HL-60 (cell line): ENCODE data around the gene ARMH1.
A peak's percentile ranks its signal among the peaks of the same experiment; 100 is the strongest.

Experiments used
- DNase-seq, 2 experiments: peaks; one replicate each; pipeline ENCODE4 v3.0.0-alpha.2; 2010 to 2020; ENCODE audit warnings: low read depth in 1 of 2, low spot score in 1 of 2
- H3K27ac ChIP-seq: fragments of 250-450 bp; sonication (Bioruptor Pico); replicated peaks from 2 replicates; pipeline ENCODE4 v1.5.1; 2020; ENCODE audit warnings: mild to moderate bottlenecking, moderate library complexity
- H3K27me3 ChIP-seq: fragments of 250-450 bp; sonication (Bioruptor Pico); 2 replicates; pipeline ENCODE4 v1.5.1; 2021; ENCODE audit warnings: mild to moderate bottlenecking, moderate library complexity; ENCODE audit not compliant: insufficient read depth, poor library complexity, severe bottlenecking
- H3K4me3 ChIP-seq: replicated peaks from 2 replicates; pipeline ENCODE4 v1.5.1; 2011; ENCODE audit warnings: mild to moderate bottlenecking, control low read depth, low read length; ENCODE audit not compliant: insufficient read depth
- GABPA ChIP-seq: IDR thresholded peaks from 2 replicates; pipeline ENCODE4 v1.6.1; 2012; ENCODE audit warnings: low read depth
- POLR2AphosphoS5 ChIP-seq: IDR thresholded peaks from 2 replicates; pipeline ENCODE4 v1.6.1; 2012; ENCODE audit warnings: low read depth
- REST ChIP-seq: IDR thresholded peaks from 2 replicates; pipeline ENCODE4 v1.6.1; 2012; ENCODE audit warnings: low read depth; ENCODE audit not compliant: insufficient replicate concordance
- SPI1 ChIP-seq: IDR thresholded peaks from 2 replicates; pipeline ENCODE4 v1.6.1; 2012; ENCODE audit warnings: low read depth, mild to moderate bottlenecking, borderline replicate concordance
- TF ChIP-seq, protein P1 (sequence below): IDR thresholded peaks from one replicate; pipeline ENCODE4 v1.5.1; 2011; ENCODE audit warnings: low read length, control low read depth, inconsistent platforms; ENCODE audit not compliant: insufficient read depth

Gene ARMH1

GRCh38 chr1:44651069-44651468 is 23.4 kb upstream of the ARMH1 start:
- Histone ChIP-seq H3K27me3 (no peaks in the 10 kb centered on the region), H3K27ac (no peak overlapping the region), H3K4me3 (no peak overlapping the region)
- no peak for DNase-seq
- no peak for TF ChIP-seq SPI1
- TF ChIP-seq, protein P1, sequence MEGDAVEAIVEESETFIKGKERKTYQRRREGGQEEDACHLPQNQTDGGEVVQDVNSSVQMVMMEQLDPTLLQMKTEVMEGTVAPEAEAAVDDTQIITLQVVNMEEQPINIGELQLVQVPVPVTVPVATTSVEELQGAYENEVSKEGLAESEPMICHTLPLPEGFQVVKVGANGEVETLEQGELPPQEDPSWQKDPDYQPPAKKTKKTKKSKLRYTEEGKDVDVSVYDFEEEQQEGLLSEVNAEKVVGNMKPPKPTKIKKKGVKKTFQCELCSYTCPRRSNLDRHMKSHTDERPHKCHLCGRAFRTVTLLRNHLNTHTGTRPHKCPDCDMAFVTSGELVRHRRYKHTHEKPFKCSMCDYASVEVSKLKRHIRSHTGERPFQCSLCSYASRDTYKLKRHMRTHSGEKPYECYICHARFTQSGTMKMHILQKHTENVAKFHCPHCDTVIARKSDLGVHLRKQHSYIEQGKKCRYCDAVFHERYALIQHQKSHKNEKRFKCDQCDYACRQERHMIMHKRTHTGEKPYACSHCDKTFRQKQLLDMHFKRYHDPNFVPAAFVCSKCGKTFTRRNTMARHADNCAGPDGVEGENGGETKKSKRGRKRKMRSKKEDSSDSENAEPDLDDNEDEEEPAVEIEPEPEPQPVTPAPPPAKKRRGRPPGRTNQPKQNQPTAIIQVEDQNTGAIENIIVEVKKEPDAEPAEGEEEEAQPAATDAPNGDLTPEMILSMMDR, result no peak
- TF ChIP-seq GABPA, result no peak
- TF ChIP-seq REST, result no peak
- no peak for TF ChIP-seq POLR2AphosphoS5

GRCh38 chr1:44652445-44653106 is 21.9 kb upstream of the ARMH1 start:
- H3K27ac ChIP-seq, result no peak overlapping the region
- no peak overlapping the region for H3K4me3 ChIP-seq
- TF ChIP-seq SPI1, result no peak
- TF ChIP-seq, protein P1, result peak; percentile 99

GRCh38 chr1:44653107-44653964 is 21.2 kb upstream of the ARMH1 start:
- no peak overlapping the region for H3K4me3 ChIP-seq
- no peak for TF ChIP-seq SPI1
- TF ChIP-seq GABPA, result no peak
- TF ChIP-seq REST, result no peak
- TF ChIP-seq POLR2AphosphoS5, result no peak
- H3K27ac ChIP-seq, result no peak overlapping the region
- DNase-seq, result no peak
- no peaks in the 10 kb centered on the region for H3K27me3 ChIP-seq

More at GRCh38 chr1:44652445-44653106, 21.9 kb upstream of the ARMH1 start:
- DNase-seq, result peak; percentile 34 to 70
- no peaks in the 10 kb centered on the region for H3K27me3 ChIP-seq

DNA sequence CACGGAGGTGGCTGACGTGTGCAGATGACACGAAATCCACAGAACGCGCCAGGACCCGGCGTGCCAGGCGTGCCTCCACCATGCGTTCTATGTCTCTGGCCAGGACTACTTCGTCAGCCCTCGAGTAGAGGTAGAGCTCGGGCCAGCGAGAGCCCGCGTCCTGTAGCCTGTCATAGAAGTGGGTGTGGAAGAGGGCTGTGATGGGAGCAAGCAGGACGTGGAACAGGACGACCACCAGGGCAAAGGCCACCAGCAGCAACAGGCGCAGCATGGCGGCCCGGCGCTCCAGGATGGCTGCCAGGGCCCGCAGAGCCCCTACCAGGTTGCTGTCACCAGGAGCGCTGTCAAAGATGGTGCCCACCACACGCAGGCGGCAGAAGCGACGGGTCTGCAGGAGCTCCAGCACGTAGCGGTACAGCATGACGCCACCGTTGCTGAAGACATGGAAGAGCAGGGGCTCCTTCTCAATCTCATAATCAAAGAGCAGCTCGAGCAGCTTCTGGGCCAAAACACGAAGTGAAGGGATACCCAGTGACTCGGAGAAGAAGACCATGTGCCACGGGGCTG is 19.8 kb upstream of the ARMH1 start:
- Histone ChIP-seq H3K27me3 (no peaks in the 10 kb centered on the region), H3K27ac (no peak overlapping the region), H3K4me3 (no peak overlapping the region)
- TF ChIP-seq, protein P1, result no peak
- no peak for TF ChIP-seq GABPA
- no peak for DNase-seq
